SU-DHL-6 (cell line): ENCODE data around the gene F11R.

ENCODE experiments used
- EZH2phosphoT487 ChIP-seq: fragments of 200-600 bp; sonication (generic), shearing (Covaris generic); conservative IDR thresholded peaks from 2 replicates; pipeline ENCODE4 v1.6.1; 2018; ENCODE audit warnings: mild to moderate bottlenecking, antibody characterized with exemption, low read length, moderate library complexity, mixed read lengths
- TF ChIP-seq, protein P1 (sequence below): fragments of 200-600 bp; sonication (generic); IDR thresholded peaks from one replicate; pipeline ENCODE4 v1.5.1; 2017; ENCODE audit warnings: antibody characterized with exemption, mild to moderate bottlenecking, low read length, moderate library complexity; ENCODE audit not compliant: insufficient read depth, poor library complexity, severe bottlenecking

DNA sequence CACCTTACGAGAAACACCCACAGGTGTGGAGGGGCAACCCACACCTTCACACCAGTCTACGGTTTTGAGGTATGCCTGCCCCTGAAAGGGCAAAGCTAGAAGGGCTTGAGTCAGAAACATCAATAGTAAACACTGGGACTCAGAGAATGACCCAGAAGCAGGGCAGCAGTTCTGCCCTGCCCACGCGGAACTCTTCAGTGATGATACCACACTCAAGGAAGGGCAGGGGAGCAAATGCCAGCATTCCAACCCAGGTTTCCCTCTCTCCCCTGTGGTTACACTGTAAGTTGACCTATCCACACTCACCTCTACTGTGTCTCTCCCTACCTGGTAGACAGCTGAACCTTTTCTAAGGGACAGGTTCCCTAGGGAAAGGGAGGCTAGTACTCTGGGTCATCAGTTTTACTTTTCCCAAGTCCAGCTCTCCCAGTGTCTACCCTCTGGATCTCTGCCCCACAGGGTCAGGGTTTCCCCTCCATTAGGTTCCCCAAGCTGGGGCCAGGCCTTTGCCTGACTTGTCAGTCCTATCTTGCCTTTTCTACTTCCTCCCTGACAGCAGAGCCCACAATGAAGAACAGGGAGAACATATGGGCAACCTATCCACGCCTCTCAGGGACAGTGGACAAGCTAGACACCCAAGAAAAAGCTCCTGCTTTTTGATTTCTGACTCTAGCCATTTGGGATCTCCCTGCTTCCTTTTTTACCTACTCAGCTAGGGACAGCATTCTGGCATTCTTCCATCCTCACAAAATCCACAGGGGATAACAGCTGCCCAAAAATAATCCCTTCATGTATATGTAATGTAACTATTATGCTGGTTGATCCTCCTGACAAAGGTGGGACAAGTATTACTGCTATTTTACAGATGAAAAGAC, 3.0 kb downstream of the F11R start:
- TF ChIP-seq, protein P1, sequence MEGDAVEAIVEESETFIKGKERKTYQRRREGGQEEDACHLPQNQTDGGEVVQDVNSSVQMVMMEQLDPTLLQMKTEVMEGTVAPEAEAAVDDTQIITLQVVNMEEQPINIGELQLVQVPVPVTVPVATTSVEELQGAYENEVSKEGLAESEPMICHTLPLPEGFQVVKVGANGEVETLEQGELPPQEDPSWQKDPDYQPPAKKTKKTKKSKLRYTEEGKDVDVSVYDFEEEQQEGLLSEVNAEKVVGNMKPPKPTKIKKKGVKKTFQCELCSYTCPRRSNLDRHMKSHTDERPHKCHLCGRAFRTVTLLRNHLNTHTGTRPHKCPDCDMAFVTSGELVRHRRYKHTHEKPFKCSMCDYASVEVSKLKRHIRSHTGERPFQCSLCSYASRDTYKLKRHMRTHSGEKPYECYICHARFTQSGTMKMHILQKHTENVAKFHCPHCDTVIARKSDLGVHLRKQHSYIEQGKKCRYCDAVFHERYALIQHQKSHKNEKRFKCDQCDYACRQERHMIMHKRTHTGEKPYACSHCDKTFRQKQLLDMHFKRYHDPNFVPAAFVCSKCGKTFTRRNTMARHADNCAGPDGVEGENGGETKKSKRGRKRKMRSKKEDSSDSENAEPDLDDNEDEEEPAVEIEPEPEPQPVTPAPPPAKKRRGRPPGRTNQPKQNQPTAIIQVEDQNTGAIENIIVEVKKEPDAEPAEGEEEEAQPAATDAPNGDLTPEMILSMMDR = no peak
- no peak for TF ChIP-seq EZH2phosphoT487
